Activated CD4-positive, alpha-beta T cell treated with anti-CD3 and anti-CD28 coated beads, Interleukin-2, amount 50 U/mL, for 1 hour (primary cell): ENCODE data around the gene SERTAD3.

Source experiments
- DNase-seq: peaks from one replicate; pipeline ENCODE4 v3.0.0-alpha.2; 2020

SERTAD3 gene

DNA sequence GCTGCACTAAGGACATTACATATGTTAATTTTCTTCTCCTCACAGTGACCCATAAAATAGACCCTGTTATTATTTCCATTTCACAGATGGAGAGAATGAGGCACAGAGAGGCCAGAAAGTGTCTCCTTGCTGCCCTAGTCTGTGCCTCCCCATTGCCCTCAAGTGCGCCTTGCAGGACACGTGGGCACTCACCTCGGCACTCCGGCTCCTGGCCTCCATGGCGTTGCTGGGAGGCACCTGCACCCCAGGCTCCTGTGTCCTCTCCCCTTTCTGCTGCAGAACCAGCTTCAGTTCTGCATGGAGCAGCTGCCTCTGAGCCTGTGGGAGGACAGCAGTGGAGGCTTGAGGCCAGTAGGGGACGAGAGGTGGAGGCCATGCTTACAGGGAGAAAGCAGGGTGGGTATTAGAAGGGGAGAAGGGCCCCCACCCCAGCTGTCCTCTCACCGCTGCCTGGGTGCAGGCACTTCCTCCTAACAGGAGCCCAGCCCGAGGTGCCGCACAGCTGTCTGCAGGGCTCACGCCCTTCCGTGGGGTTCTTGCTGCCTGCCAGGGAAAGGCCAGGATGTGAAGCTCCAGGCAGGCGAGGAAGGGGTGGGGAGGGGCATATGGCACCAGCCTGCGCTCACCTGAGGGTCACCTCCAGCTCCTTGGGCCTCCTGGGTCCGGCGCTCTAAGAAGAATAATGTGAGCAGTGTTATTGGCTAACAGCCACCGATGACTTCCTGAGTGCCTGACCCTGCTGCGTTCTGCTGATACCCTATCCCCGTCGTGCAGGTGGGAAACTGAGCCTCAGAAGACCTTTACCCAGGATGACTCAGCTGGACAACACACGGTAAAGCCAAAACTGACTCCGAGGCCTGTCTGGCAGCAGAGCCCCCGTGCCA is 36.2 kb downstream of the SERTAD3 start:
- no peak for DNase-seq

DNA sequence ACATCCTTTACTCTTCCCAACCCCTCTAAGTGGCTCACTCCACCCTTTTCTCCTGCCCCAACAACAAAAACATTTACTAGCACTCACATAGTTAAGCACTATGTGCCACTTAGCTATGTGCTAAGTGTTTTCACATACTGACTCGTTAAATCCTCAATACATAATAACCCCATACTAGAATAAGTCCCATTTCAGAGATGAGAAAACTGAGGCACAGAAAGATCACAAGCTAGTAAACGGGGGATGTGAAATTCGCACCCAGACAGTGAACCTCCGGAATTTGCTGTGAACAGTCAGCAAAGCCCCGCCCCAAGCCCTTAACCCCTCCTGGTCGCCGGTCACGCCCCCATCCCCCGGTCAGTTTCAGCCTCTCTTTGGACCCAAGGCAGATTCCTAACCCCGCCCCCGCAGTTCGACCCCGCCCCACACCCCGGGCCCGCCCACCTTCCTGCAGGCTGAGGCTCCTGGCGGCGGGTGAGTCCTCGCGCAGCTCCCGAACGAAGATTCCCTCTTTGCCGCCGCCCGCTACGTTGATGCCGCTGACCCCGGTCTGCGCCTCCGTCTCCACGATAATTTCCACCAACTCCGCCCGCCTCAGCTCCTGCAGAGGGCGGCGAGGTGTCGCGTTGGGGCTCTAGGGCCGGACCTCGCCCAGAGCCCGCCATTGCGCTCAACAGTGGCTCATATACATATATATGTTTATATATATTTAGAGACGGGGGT is 40.7 kb downstream of the SERTAD3 start:
- peak; percentile 71 for DNase-seq

DNA sequence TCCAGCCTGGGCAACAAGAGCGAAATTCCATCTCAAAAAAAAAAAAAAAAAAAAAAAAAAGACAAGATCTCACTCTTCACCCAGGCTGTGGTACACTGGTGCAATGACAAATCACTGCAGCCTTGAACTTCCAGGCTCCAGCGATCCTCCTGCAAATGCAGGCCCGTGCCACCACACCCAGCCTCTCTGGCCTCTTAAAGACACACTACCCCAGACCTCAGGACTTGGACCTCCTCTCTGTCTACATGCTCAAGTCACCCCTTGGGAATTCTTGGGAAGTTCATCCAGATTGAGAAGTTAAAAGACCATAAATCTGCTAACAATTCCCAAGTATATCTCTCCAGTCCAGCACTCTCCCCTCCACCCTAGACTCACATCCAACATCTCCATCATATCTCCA is 43.6 kb downstream of the SERTAD3 start:
- no peak for DNase-seq

DNA sequence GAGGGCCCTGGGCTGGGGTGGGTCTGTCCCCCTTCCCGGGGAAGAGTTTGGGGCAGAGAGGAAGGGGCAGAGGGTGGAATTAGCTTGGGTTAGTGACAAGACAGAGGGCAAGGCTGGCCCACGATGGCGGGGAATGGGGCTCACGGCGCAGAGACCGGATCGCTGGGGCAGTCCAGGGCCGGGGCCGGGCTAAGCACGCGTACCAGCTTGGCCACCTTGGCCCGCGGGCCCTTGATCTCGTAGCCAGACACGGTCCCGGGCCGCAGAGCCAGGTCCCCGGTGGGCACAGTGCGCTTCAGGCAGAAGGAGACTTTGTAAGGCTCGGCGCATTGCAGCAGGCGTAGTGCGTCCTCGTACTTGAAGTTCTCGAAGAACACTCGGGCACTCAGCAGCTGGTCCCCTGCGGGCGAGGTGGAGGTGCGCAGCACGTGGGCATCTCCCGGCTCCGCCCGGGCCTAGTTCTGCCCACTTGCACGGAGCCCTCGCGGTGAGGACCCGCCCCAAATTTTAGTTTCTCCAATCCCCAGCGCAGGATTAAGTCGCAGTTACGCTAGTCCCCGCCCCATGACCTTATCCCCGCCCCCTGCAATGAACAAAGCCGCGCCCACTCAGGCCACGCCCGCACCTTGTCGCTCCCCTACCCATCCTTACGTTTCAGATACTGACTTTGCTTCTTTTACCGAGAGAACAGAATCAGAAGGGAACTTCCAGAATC is 45.6 kb downstream of the SERTAD3 start:
- DNase-seq = peak; percentile 63

DNA sequence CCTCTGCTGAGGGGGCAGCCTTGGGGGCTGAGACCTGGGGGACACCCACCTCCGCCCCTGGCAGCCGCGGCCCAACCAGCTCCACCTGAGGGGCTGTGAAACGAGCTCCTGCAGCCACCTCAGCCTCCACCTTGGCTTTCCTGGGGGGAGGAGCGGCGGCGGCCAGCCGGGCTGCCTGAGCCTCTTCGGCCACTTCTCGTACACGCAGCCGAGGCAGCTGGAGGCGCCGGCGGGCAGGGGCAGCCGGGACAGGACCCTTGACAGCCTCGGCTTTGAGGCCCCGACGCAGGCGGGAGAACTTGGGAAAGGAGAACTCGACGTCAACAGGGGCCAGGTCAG is 46.6 kb downstream of the SERTAD3 start:
- no peak for DNase-seq

DNA sequence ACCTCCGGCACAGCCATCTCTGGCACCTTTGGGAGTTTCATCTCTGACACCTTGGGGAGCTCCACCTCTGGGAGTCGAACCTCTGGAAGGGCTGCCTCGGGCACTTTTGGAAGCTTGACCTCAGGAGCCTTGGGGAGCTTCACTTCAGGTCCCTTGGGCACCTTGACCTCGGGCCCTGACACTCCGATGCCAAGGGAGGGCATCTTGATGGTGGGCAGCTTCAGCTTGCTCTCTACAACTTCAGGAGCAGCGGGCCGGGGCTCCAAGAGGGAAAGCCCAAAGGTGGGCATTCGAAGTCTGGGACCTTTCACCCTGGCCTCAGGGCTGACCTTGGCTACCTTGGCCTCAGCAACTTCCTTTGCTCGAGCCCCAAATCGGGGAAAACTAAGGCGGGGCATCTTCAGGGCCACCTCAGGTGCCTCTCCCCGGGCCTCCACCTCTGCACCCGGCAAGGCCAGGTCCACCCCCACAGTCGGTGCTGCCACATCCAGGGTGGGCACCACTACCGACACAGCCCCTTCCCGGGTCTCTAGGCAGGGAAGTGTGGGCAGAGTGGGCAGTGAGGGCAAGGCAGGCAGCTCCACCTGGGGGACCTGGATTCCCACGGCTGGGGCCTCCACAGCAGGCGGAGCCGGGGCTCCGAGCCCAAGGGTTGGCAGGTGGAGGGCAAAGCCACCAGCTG is 47.1 kb downstream of the SERTAD3 start:
- DNase-seq = no peak

DNA sequence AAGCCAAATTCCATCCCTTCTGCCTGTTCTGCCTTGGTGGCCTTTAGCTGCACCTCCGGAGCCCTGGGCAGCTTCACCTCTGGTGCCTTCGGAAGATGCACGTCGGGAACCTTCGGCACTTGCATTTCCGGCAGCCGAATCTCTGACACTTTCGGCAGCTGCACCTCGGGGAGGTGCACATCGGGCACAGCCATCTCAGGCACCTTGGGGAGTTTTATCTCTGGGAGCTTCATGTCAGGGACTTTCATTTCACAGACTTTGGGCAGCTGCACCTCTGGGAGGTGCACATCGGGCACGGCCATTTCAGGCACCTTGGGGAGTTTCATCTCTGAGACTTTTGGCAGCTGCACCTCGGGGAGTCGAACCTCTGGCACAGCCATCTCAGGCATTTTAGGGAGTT is 48.2 kb downstream of the SERTAD3 start:
- no peak for DNase-seq

DNA sequence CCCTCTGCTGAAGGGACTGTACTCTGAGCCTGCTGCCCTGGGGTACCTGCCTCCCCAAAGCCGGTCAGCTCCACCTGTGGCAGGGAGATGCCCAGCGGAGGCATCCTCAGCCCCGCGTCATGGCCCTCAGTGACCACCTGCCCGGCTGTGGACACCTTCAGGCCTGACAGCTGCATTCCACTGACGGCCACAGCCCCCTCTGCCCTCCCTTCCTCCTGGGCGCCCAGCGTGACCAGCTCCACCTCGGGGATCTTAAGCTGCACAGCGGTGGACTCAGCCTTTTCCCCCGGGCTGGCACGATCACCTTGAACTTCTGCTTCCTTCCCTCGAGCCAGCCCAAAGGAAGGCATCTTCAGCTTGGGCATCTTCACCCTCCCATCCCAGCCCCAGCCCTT is 49.3 kb downstream of the SERTAD3 start:
- no peak for DNase-seq

DNA sequence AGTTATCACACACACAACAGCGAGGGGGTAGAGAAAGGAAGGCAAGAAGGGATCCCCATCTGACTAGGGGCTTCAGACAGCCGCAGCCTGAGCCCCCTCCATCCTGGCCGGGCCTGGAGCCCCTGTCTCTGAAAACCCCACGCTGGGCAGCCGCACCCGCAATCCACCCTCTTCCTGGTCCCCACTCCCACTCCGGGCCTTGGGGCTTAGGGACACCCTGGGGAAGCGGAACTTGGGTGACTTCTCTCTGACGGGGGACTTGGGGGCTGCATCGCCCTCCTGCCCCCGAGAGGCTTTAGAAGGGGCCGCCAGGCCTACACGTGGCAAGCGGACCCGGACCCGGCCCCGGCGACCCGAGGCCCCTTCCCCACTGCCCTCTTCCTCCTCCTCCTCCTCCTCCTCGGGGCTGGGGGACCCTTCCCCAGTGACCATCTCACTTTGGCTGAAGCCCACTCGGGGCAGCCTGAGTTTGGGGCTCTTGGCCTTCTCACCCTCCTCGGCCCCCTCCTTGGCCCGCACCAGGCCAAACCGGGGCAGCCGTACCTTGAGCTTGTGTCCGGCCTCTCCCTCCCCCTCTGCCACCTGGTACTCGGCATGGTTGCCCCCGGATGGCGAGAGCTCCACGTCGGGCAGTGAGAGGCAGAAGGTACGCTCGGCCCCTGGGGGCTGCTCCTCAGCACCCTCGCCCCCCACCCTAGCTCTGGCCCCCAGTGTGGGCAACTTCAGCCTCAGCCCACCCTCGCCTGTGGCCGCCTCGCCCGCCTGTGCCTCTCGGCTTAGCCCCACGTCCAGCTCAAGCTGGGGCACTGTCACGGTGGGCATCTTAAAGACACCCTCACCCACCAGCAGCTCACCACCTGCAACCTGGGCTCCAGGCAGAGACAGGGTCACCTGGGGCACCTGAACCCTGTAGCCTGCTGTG is 50.0 kb downstream of the SERTAD3 start:
- DNase-seq = no peak

DNA sequence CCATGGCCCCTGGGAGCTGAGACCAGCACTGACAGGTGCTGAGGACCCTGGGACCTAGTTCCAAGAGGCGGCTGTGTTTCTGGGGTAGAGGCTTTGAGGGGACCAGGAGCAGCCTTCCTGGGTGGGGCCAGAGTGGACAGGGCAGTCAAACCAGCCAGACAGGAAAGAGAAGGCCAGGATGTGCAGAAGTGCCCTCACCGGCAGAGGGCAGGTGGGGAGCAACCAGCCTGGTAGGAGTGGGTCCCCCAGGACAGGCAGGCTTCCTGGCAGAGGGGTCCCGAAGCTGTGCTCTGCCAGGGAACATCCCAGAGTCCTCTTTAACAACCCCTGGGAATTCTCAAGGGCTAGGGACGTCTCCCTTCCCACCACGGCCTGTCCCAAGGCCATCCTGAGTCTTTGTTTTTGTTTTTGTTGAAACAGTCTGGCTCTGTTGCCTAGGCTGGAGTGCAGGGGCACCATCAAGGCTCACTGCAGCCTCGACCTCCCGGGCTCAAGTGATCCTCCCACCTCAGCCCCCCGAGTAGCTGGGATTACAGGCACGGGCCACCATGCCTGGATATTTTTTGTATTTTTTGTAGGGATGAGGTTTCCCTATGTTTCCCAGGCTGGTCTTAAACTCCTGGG is 51.1 kb downstream of the SERTAD3 start:
- DNase-seq = no peak

DNA sequence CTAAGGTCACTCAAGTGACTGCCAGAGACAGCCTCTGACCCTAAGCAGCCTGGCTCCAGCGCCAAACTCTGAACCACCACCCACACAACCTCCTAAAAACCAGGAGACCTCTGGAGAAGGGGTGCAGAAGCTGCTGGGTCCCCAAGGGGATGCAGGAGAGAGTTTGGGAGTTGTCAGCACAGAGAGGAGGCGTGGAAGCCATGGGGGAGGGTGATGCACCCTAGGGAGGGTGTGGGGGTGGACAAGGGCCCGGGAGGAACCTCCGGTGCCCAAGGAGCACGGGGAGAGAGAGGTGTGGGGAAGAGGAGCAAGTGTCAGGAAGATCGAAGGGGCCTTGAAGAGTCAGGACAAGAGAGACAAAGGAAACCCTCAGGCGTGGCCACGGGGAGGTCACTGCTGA is 52.0 kb downstream of the SERTAD3 start:
- DNase-seq = no peak
